HT-29 (cell line): ENCODE measurements around the gene ABCC8. TPM values are rescaled to one million over a fixed set of nuclear protein-coding genes. Genes with fewer than 3 reads are reported as not detected.

ENCODE experiments used
- DNase-seq: peaks from one replicate; pipeline ENCODE4 v3.0.0-alpha.2; 2015; ENCODE audit warnings: low spot score
- total RNA-seq: library from RNA; depleted of rRNA; stranded (reverse); fragments of >200 nt; shearing (Covaris generic); gene quantifications from 2 replicates; pipeline ENCODE4 v1.2.3, GENCODE V29; 2014

ABCC8 gene
- total RNA-seq, 1 experiment from 2014 or later: 0.08 TPM

DNA sequence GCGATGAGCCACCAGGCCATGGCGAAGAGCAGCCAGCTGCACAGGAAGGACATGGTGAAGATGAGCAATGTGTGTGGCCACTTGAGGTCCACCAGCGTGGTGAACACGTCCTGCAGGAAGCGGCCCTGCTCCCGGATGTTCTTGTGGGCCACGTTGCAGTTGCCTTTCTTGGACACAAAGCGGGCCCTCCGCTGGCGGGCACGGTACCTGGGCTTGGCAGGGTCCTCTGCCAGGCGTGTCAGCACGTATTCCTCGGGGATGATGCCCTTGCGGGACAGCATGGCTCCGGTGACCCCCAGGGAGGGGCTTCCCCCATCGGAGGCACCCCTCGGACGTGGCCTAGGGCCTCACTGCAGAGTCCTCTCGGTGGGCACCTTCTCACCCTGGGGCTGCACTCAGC is 88.8 kb downstream of the ABCC8 start:
- no peak for DNase-seq

DNA sequence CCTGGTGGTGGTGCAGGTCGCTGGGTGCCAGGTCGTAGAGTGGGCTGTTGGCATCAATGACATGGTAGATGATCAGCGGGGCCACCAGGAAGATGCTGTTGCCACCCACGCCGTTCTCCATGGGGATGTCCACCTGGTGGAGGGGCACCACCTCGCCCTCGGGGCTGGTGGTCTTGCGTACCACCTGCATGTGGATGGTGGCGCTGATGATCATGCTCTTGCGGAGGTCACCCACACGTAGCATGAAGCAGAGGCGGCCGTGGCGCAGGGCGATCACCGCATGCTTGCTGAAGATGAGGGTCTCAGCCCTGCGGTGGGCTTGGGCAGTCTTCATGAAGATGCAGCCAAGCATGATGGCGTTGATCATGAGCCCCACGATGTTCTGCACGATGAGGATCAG is 89.4 kb downstream of the ABCC8 start:
- DNase-seq: no peak

DNA sequence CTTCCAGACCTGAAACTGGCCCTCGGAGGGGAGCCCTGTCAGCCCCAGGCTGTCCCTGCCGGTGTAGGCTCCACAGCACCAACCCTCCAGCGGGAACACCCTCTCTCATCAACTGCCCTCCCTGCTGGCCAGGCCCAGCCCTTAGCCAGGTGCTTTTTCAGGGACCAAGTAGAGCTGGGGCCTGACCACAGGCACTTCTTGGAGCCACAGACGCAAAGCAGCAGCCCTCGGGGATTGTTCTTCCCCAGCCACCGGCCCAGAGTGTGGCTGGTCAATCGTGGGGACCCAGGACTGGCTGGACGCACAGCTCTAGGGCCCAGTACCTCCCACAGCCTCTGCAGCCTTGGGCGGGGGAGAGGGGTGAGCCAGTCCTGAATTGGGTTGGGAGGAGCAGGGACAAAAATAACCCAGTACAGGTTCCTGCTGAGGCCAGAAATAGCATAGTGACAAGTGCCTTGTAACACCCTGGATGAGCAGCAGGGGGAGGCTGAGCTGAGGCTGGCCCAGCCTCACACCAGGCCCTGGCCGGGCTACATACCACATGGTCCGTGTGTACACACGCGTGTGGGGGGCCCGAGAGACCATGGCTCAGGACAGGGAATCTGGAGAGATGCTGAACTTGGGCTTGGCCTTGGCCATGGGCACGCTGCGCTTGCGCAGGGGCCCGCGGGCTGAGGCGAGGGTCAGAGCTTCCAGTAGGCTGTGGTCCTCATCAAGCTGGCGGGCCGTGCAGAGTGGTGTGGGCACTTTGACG is 90.1 kb downstream of the ABCC8 start:
- DNase-seq: peak; percentile 77

DNA sequence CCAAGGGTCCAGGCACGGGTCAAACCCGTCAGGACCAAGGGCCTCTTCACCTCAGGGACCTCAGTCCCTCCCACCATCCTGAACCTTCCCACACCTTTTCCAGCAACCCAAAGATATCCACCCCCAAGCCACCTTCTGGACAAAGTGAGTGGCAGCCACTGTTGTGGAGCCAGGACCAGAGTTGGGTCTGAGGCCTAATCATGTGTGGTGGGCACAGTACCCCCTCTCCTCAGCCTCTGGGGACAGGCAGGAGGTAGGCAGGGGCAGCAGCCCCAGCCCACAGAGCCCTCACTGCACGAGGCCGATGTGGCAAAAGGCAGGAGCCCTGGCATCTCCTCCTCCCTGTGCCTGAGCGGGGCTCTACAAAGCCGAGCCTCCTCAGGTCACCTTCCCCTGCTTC is 90.7 kb downstream of the ABCC8 start:
- DNase-seq: no peak

DNA sequence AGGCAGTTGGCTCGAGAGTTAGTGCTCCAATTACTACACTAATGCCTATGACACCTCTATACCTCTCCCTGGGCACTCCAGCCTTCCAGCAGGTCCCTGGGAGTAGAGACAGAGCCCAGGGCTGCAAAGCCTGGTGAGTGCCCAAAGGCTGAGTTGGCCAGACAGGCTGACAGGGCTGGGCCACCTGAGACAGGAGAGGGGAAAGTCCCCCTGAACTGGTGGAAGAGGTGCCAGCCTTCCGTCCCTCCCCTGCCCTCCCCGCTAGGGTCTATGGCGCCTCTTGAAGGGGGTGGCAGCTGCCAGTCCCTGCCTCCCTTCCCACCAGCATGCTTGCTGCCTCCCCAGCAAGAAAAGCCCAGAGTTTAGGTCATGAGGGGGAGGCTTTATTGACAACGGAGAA is 91.2 kb downstream of the ABCC8 start:
- DNase-seq: no peak

DNA sequence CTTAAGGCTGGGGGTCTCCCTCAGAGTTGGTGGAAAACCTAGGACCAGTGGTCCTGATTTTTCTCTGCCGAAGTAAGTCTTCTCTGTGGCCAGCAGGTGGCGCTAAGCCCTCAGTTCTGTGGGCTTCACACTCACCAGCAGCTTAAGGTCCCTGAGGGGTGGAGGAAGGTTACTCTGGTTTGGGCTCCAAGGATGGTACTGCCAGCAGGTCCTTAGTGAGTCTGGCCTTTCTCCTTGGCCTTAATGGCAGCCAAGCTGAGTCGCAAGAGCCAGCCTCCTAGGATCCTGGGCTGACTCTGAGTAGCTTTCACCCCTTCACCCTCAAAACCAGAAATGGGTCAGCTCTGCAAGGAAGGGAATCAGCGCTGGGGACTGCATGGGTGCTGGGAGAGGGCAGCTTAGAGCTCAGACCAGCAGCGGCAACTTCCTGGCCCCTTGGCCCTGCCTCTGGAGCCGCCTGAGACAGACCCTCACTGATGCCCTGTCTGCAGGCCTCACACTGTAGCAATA is 92.6 kb downstream of the ABCC8 start:
- peak; percentile 96 for DNase-seq

DNA sequence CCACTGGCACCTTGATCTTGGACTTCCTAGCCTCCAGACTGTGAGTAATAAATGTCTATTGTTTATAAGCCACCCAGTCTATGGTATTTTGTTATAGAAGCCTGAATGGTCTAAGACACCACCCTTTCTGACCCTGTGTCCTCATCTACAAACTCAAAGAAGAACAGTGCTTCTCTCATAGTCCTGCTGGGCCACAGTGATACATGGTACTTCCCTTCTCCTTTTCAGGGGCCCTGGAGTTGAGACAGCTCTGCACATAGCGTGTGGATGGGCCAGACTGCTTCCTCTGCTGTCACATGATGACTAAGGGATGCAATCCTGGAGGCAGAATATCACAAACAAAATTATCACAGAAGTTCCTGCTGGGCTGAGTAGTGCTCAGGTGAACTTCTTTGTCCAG is 93.2 kb downstream of the ABCC8 start:
- DNase-seq: no peak

DNA sequence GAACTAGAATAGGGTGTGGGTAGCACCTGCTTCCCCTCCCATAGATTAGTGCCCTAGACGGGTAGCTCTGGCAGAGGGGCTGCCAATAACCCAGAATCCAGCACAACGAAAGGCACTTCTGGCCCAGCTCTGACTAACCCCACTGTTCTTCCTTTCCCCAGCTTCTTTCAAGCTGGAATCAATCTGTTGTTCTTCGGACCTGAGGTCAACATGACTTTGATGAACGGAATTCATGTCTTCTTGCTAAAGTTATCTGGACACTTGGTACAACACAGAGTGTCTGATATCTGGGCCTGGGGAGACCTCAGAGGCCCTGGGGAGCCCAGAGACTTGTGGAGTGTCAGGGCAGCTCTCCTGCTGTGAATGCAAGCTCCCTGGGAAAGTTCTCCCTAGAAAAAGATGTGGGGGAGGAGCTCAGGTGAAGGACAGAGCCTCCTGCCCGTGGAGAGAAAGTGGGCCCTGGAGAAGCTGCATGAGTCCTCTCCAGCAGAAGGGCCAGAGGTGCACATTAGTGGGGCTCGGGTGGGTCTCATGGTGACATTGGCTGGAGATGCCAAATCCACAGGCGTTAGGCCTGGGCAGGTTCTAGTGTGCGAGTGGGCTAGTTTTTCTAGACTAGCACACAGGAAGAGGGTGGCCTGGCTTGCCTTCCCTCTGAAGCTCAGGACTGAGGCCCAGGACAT is 94.5 kb downstream of the ABCC8 start:
- no peak for DNase-seq

DNA sequence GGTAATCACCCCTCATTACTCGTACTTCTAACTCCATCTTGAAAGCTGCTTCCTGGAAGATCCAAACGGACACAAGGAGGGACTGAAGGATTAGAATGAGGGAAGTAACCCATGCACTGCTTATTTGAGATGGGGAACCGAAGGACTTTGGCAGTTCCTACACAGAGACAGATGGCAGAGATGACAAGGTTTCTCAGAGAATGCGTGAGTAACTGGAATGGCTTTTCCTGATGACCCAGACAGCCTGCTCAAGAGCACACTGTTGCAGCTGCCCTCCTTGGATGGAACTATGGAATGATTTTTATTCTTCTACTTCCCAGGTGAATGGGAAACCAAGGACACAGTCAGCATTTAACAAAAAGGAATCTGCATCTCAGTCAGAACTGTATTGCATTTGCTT is 95.5 kb downstream of the ABCC8 start:
- no peak for DNase-seq

DNA sequence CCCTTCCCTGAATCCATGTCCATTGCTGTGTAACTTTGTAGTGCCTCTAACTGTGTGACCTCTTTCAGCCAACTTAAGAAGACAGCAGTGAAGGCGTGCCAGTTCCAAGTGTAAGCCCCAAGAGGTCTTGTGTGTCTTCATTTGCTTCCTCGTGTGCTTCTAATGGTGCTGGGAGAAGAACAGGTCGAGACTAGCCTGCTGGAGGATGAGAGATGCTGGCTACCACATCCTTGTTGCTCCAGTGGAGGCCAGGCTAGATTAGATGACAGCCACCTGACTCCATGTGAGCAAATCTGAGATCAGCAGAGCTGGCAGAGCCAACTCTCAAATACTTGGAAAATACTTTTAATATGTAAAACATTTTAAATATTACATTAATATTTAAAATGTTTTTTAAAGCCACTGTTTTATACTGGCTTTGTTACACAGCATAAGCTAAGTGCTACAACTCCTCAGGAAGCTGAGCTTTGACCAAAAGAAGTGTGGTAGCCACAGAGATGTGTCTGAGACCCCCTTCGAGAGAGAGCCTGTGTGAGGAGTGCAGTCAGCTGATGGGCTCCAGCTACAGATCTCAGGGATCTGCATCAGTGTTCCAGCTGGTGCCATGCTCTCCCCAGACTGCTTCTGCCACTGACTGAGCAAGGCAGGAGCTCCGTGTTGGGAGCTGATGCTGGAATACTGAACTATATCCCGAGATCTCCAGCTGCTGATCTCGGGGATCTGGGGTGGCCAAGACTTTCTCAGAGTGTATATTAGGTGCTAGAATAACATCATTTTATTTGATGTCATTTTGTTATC is 97.1 kb downstream of the ABCC8 start:
- no peak for DNase-seq

DNA sequence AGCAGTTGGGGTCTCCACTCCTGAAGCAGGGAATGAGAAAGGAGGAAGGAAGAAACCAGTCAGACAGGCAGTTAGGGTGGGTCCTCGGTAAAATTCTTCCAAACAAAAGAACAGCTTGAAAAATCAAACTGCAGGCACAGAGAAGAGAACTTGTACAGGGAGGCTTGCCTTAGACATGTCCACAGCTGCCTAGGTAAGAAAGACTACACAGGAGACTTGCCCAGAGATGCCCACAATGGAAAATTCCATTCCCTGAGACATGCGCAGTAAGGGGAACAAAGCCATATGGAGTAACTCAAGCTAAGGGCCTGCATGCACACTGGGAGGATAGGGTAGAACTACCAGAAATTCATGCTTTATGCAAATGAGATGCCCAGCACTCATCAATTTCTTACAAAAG is 98.0 kb downstream of the ABCC8 start:
- no peak for DNase-seq

DNA sequence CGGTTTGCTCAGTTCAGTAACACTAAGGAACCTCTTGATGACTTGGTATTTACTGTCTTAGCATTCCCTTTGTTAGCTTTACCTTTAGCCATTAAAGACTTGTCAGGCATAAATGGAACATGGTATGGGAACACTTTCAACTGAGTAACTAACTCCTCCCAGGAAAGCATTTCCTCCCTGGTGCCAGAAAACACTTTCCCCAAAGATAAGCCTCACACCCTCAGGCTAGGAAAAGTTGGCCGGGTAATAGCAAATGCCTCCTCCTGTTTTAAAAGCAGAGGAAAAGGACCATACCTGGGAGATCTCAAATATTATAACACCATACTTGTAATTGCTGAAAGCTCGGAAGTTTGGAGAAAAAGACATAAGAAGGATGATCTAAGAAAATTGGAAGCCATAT is 100.2 kb downstream of the ABCC8 start:
- DNase-seq: no peak

DNA sequence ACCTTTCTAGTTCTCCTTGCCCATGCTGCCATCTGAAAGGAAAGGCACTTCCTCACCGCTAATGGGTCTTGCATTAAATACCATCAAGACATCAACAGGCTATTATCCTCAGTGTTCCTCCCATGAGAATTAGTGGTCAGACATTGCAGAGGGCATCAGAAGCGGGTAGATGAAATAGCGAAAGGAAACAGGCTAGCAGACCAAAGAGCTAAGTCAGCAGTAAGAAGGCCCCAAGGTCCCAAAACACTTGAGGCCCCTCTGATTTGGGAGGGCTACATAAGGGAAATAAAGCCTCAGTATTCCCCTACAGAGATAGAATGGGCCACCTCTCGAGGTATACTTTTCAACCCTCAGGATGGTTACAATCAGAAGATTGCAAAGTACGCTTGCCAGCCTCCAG is 101.1 kb downstream of the ABCC8 start:
- DNase-seq: no peak

DNA sequence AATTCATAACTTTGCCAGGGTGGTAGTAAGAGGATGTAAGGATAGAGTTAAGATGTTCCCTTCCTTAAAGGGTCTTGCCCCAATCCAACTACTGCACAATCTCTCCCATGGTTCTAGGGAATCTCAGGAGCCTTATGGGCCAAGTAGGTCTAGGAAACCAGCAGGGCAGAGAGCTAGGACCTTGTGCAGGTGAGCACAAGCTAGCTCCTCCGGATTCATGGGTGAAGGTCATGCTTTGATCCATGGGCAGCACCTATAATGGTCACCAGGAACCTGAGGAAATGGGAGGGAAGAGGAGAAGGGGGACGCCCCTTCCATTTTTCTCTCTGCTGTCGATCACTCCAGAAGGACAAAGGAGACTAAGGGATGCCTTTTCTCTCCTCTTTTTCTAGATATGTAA is 105.0 kb downstream of the ABCC8 start:
- no peak for DNase-seq

DNA sequence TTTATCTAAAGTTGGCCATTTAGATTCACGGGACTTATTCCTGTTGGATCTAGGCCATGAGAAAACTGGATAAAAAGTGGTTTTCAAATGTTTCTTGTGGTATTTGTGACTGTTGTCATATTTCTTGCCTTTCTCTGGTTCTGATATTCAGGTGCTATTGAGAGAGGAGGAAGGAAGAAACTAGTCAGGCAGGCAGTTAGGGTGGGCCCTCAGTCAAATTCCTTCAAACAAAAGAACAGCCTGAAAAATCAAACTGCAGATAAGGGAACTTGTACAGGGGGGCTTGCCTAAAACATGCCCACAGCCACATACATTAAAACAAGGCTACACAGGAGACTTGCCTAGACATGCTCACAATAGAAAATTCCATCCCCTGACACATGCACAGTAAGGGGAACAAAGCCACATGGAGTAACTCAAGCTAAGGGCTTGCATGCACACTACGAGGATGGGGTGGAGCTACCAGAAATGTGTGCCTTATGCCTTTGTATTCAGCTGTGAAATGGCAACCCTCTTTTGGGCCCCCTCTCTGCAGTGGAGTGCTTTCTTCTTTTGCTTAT is 106.9 kb downstream of the ABCC8 start:
- no peak for DNase-seq

DNA sequence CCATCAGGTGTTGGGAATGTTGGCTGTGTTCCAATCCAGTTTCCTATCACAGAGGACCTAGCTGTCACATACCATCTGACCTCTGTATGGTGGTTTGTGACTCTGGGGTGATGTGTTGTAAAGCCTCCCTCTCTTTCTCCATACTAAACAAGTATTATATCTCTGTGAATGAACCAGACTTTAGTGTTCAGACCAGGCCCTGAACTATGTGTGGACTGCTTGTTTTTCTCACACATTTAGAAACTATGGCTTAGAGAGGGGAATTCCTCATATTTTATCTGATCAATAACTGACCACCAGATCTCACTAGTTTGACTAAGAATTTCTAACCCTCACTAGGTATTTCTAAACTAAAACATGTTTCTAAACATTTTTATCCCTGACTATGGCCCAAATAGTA is 107.6 kb downstream of the ABCC8 start:
- no peak for DNase-seq

DNA sequence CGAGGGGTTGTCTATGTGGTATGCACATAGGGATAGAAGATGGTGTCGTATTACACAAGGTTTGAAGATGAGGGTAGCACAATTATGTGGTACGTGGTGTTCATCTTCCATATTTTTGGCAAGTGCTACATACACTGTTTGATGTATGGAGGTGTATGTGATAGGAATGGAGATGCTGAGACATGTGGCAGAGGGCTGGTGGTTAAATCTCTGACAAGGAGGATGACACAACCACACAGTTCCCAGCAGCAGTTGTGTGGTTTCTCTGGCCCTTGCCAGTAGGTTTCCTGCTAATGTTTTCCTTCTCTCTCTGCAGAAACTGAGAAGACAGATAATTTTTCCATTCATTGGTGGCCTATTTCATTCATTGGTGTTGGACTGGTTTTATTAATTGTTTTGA is 108.1 kb downstream of the ABCC8 start:
- DNase-seq: no peak

DNA sequence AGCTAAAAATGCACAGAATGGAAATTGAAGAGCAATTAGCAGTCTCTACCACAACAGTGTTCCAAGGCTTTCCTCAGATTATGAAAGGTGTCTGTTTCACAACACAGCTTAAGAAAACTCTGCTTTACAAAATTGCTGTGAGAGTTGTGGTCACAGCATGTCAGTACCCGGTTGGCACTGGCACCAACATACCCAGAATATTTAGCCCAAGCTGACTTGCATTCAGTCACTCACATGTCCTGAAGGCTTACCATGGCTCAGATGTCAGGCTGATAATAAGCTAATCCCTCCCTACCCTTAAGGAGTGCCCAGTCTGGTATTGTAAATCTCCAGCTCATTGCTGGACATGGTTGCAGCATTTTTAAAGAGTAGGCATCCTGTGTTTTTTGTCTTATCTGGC is 110.2 kb downstream of the ABCC8 start:
- no peak for DNase-seq

DNA sequence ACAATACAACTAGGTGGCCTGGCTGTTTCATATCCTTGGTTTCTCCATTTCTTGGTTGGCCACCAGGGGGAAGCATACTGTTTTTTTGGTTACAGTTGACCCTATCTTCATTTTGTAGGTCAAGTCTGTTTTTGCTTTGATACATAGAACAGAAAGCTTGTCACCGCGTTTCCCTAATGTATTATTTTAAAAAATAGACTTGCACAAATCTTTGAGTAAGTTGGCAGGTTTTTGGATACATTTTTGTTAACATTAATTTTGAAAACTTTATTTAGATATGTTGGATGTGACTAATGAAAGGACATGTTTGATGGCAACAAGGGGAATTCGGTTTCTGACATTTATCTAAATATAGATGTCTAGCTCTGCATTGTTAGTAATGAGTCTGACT is 122.0 kb downstream of the ABCC8 start:
- DNase-seq: peak; percentile 88

DNA sequence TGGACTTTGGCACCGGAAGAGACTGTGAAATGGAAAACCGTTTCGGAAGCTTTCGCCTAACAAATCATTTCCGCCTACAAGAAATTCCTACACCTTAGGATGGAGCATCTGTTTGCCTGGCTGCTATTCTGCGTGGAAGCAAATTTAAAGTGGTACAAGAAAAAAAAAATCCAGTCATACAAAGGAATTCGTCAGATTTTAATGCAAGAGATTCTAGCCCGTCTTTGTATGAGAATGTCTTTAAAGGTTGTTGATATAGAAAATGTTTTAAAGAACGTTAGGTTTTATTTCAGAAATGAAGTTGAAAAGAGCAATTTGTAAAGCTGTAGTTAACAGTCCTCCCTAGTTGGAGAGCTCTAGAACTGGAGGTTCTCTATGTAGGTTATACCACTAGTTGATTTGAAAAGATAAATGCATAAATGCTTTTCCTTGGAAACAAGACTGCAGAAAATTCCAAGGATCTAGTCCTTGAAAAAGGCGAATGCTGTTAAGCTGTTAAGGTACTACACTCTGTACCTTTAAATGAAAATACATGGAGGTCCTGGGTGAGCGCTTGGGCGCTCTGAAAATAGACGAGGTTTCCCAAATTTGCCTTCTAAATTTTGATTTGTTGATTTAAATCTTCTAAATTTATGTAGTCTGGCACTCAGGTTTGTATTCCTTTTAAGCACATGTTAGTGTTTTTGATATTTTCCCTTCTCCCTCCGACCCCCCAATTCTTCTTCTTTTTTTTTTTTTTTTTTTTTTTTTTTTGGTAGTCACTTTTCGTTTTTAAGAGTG is 122.6 kb downstream of the ABCC8 start:
- peak; percentile 85 for DNase-seq
